Nephron (organoid): Measurements from ENCODE around the gene CREB3L1.
A peak's percentile ranks its signal among the peaks of the same experiment; 100 is the strongest.

Experiments used
- H3K27ac Mint-ChIP-seq, 3 experiments: 2 replicates each; pipeline ENCODE4 v1.8.0; 2020; ENCODE audit warnings: mixed read lengths in 3 of 3, mild to moderate bottlenecking in 2 of 3, moderate library complexity in 1 of 3
- H3K27me3 Mint-ChIP-seq: 2 replicates; pipeline ENCODE4 v1.8.0; 2021; ENCODE audit warnings: low read depth, mild to moderate bottlenecking, moderate library complexity, mixed read lengths
- H3K36me3 Mint-ChIP-seq: 2 replicates; pipeline ENCODE4 v1.8.0; 2020; ENCODE audit warnings: low read depth, mixed read lengths
- H3K4me1 Mint-ChIP-seq: 2 replicates; pipeline ENCODE4 v1.8.0; 2020; ENCODE audit warnings: mixed read lengths
- H3K4me3 Mint-ChIP-seq, 3 experiments: 2 replicates each; pipeline ENCODE4 v1.8.0; 2020; ENCODE audit warnings: mild to moderate bottlenecking in 3 of 3, mixed read lengths in 3 of 3, moderate library complexity in 2 of 3
- H3K9me3 Mint-ChIP-seq: 2 replicates; pipeline ENCODE4 v1.8.0; 2020; ENCODE audit warnings: mixed read lengths
- TF ChIP-seq, protein P1 (sequence below), 3 experiments: fragments of 200-600 bp; sonication (generic); IDR thresholded peaks; one replicate each; pipeline ENCODE4 v1.5.0; 2021; ENCODE audit warnings: antibody characterized with exemption in 3 of 3; ENCODE audit not compliant: unreplicated experiment in 3 of 3

CREB3L1 gene

DNA sequence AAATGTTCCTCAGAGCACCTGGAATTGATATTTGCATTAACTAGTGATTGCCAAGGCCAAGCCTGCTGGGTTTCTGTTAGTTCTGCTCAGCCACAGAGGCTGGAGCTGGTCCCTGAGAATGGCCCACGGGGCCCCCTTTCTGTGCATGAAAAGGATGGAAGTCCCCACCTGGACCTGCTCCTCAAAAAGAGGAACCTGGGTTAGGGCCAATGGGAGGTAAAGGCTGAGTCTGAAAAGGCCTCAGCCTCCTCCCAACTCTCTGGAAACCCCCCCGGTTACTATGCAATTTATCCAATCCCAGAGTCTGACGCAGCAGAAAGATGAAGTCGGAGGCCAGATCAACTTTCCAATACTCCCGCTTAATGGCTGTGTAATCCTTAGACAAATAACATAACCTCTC, 6.8 kb upstream of the CREB3L1 start:
- Mint-ChIP-seq H3K27ac (peak overlapping the region in 2 of 3 experiments; percentile 6 to 73), H3K36me3 (no peaks in the 10 kb centered on the region), H3K27me3 (peaks cover 5% of the 10 kb centered on the region)

GRCh38 chr11:46271407-46271806, 6.1 kb upstream of the CREB3L1 start:
- H3K4me1 Mint-ChIP-seq: peaks cover 53% of the 10 kb centered on the region
- H3K27ac Mint-ChIP-seq: peak overlapping the region in 2 of 3 experiments; percentile 6 to 73
- no peaks in the 10 kb centered on the region for H3K36me3 Mint-ChIP-seq
- TF ChIP-seq, protein P1, sequence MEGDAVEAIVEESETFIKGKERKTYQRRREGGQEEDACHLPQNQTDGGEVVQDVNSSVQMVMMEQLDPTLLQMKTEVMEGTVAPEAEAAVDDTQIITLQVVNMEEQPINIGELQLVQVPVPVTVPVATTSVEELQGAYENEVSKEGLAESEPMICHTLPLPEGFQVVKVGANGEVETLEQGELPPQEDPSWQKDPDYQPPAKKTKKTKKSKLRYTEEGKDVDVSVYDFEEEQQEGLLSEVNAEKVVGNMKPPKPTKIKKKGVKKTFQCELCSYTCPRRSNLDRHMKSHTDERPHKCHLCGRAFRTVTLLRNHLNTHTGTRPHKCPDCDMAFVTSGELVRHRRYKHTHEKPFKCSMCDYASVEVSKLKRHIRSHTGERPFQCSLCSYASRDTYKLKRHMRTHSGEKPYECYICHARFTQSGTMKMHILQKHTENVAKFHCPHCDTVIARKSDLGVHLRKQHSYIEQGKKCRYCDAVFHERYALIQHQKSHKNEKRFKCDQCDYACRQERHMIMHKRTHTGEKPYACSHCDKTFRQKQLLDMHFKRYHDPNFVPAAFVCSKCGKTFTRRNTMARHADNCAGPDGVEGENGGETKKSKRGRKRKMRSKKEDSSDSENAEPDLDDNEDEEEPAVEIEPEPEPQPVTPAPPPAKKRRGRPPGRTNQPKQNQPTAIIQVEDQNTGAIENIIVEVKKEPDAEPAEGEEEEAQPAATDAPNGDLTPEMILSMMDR (IDR thresholded peaks at IDR 0.05; ENCODE audit: unreplicated experiment in 3 of 3): no peak
- no peak overlapping the region for H3K4me3 Mint-ChIP-seq
- peaks cover 8% of the 10 kb centered on the region for H3K27me3 Mint-ChIP-seq
- H3K9me3 Mint-ChIP-seq: no peaks in the 10 kb centered on the region

More for the DNA sequence above, 6.8 kb upstream of the CREB3L1 start:
- TF ChIP-seq, protein P1 (IDR thresholded peaks at IDR 0.05; ENCODE audit: unreplicated experiment in 3 of 3): no peak
- H3K9me3 Mint-ChIP-seq: no peaks in the 10 kb centered on the region
- peaks cover 46% of the 10 kb centered on the region for H3K4me1 Mint-ChIP-seq
- H3K4me3 Mint-ChIP-seq: no peak overlapping the region

DNA sequence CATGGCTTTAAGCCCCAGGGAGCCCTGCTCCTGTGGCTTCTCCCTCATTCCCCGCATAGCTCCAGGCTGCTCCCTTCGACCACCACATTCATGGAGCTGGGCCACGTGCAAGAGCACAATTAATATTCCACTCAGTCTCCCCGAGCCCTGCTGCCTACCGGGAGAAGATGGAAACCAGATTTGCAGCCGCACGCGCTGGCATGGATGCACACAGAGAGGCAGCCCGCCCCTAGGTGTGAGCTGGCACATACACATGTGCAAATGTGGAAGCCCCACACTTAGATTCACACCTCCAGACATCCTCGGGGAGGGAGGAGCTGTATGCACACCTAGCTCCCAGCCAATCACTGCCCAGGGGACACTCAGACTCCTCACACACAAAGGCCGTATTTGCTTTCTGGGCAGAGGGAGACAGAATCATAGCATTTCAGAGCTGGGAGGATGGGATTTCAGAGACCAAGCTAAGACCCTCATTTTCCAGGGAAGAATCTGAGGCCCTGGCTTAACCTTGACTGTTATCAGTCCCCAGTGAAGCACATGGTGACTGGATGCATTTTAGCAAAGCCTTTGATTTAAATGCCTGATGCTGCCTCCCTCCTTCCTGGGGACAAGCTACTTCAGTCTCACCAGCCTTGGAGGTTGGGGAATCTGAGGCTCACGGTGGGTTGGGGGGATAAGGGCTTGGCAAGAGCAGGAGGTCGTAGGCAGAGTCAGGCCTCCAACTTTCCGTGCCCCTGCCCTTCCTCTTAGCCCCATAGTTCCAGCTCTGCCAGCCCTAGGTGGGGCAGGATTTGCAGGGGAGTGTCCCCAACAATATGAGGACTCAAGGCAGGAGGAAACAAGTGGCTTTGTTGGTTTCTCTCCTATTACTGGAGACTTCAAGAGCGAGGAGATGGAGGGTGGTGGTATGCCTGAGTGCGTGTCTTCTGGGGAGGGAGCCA, 5.3 kb upstream of the CREB3L1 start:
- H3K27me3 Mint-ChIP-seq: peaks cover 8% of the 10 kb centered on the region
- peaks cover 58% of the 10 kb centered on the region for H3K4me1 Mint-ChIP-seq
- peak overlapping the region; percentile 63 to 91 (median 84) for H3K27ac Mint-ChIP-seq
- H3K36me3 Mint-ChIP-seq: no peaks in the 10 kb centered on the region
- TF ChIP-seq, protein P1 (IDR thresholded peaks at IDR 0.05; ENCODE audit: unreplicated experiment in 3 of 3): no peak
- H3K9me3 Mint-ChIP-seq: no peaks in the 10 kb centered on the region
- peak overlapping the region in 2 of 3 experiments; percentile 48 to 55 for H3K4me3 Mint-ChIP-seq

GRCh38 chr11:46272816-46273427, 4.5 kb upstream of the CREB3L1 start:
- Mint-ChIP-seq H3K4me1 (peaks cover 63% of the 10 kb centered on the region), H3K27ac (peak overlapping the region; percentile 63 to 91 (median 84)), H3K9me3 (no peaks in the 10 kb centered on the region), H3K36me3 (no peaks in the 10 kb centered on the region), H3K27me3 (peaks cover 8% of the 10 kb centered on the region), H3K4me3 (peak overlapping the region in 2 of 3 experiments; percentile 48 to 55)
- TF ChIP-seq, protein P1 (IDR thresholded peaks at IDR 0.05; ENCODE audit: unreplicated experiment in 3 of 3): no peak

- Mint-ChIP-seq H3K36me3 (no peaks in the 10 kb centered on the region), H3K4me1 (peaks cover 65% of the 10 kb centered on the region), H3K27me3 (peaks cover 8% of the 10 kb centered on the region), H3K4me3 (peak overlapping the region in 2 of 3 experiments; percentile 26 to 53), H3K9me3 (no peaks in the 10 kb centered on the region), H3K27ac (peak overlapping the region in 2 of 3 experiments; percentile 84 to 88)
- TF ChIP-seq, protein P1 (IDR thresholded peaks at IDR 0.05; ENCODE audit: unreplicated experiment in 3 of 3): no peak
Measured at GRCh38 chr11:46273511-46274205, 3.8 kb upstream of the CREB3L1 start.
